SK-N-MC (cell line): ENCODE data around the gene TTLL13.
"Not testable (repeated sequence)": the region's sequence is repeated elsewhere in the genome, so short reads cannot be mapped to it uniquely, and the experiment has no call there.

Source experiments
- EZH2 ChIP-seq: fragments of 200-600 bp; sonication (generic); IDR thresholded peaks from one replicate; pipeline ENCODE4 v1.6.1; 2017; ENCODE audit warnings: antibody characterized with exemption
- POLR2AphosphoS5 ChIP-seq: IDR thresholded peaks from 2 replicates; pipeline ENCODE4 v1.6.1; 2012; ENCODE audit warnings: mild to moderate bottlenecking, low read depth, low read length, borderline replicate concordance

- TF ChIP-seq POLR2AphosphoS5, EZH2: not testable (repeated sequence)
Measured at GRCh38 chr15:90278467-90278866, 29.1 kb downstream of the TTLL13 start.
